ENCODE measurements around the gene GALNT5.

- TF ChIP-seq CTCF (IDR thresholded peaks at IDR 0.05) (no peak), TCF7L2 (IDR thresholded peaks at IDR 0.05; ENCODE audit: low read depth, low read length) (no peak), POLR2AphosphoS5 (IDR thresholded peaks at IDR 0.05; ENCODE audit: low read depth, low read length) (no peak), SIN3A (IDR thresholded peaks at IDR 0.05; ENCODE audit: borderline replicate concordance, insufficient read depth, low read depth, low read length) (no peak)
Measured at GRCh38 chr2:157324331-157324843, 66.9 kb downstream of the GALNT5 start.

All from Panc1 (cell line).